Colonic mucosa (tissue), 4 donors: Measurements from ENCODE around the gene GDF11. TPM values are rescaled to one million over a fixed set of nuclear protein-coding genes. Genes with fewer than 3 reads are reported as not detected.

Source experiments
- DNase-seq: peaks from one replicate; pipeline ENCODE4 v3.0.0-alpha.2; 2020
- H3K27ac ChIP-seq: fragments of 200-600 bp; one replicate; pipeline ENCODE4 v1.8.0; 2021
- H3K27me3 ChIP-seq: fragments of 200-600 bp; one replicate; pipeline ENCODE4 v1.8.0; 2021
- H3K36me3 ChIP-seq: fragments of 200-600 bp; one replicate; pipeline ENCODE4 v1.8.0; 2021
- H3K4me1 ChIP-seq: fragments of 200-600 bp; one replicate; pipeline ENCODE4 v1.8.0; 2021; ENCODE audit warnings: mild to moderate bottlenecking
- H3K4me3 ChIP-seq: fragments of 200-600 bp; one replicate; pipeline ENCODE4 v1.8.0; 2021
- H3K9ac ChIP-seq, 2 donors: one replicate each; pipeline ENCODE4 v1.7.0; 2013; ENCODE audit warnings: control low read depth in 2 of 2, low read depth in 2 of 2, low read length in 2 of 2
- H3K9me3 ChIP-seq: fragments of 200-600 bp; one replicate; pipeline ENCODE4 v1.8.0; 2021
- CTCF ChIP-seq: fragments of 200-600 bp; IDR thresholded peaks from one replicate; pipeline ENCODE4 v1.8.0; 2022; ENCODE audit warnings: antibody characterized with exemption, mild to moderate bottlenecking
- intact Hi-C: fragments of 100-400 bp; cut with DNase I; formaldehyde crosslinking; loops from one replicate; pipeline ENCODE4 v1.14.1; 2022
- total RNA-seq, 2 donors: library from RNA; stranded (reverse); fragmentation: NEBNext Ultra II Directional in 1 of 2; extraction: Animal tissue kit (Norgen Biotek cat#: 25700) in 1 of 2; gene quantifications; one replicate each; pipeline ENCODE4 v1.2.1, GENCODE V29; 2021
- donor health status: healthy.
- donor health status: DM: no; HTN: no; CAD: no.
- donor health status: DM: no; HTN: no; CAD: no.

The GDF11 gene
- total RNA-seq, 2 donors from 2014 or later, result 3.2 to 3.7 TPM

GRCh38 chr12:55760663-55761062 is 17.7 kb downstream of the GDF11 start:
- Histone ChIP-seq H3K27ac (no peak overlapping the region), H3K36me3 (peaks cover 6% of the 10 kb centered on the region), H3K9me3 (no peaks in the 10 kb centered on the region), H3K4me1 (no peaks in the 10 kb centered on the region), H3K9ac (no peak overlapping the region), H3K4me3 (no peak overlapping the region), H3K27me3 (no peaks in the 10 kb centered on the region)
- DNase-seq, result no peak
- intact Hi-C loops, result no loop called here
- TF ChIP-seq CTCF, result no peak

- Histone ChIP-seq H3K36me3 (peaks cover 6% of the 10 kb centered on the region), H3K4me3 (no peak overlapping the region), H3K27ac (no peak overlapping the region), H3K4me1 (no peaks in the 10 kb centered on the region), H3K9me3 (no peaks in the 10 kb centered on the region), H3K9ac (no peak overlapping the region), H3K27me3 (no peaks in the 10 kb centered on the region)
- intact Hi-C loops, result no loop called here
- TF ChIP-seq CTCF, result no peak
- DNase-seq, result no peak
Observed at GRCh38 chr12:55762646-55763045, 19.7 kb downstream of the GDF11 start.

- TF ChIP-seq CTCF, result no peak
- Histone ChIP-seq H3K9ac (no peak overlapping the region), H3K27ac (no peak overlapping the region), H3K4me1 (no peaks in the 10 kb centered on the region), H3K36me3 (no peaks in the 10 kb centered on the region), H3K27me3 (no peaks in the 10 kb centered on the region), H3K9me3 (no peaks in the 10 kb centered on the region), H3K4me3 (no peak overlapping the region)
- DNase-seq, result no peak
- intact Hi-C loops, result no loop called here
Observed at GRCh38 chr12:55765736-55766290, 22.9 kb downstream of the GDF11 start.

- Histone ChIP-seq H3K9ac (no peak overlapping the region), H3K4me1 (no peaks in the 10 kb centered on the region), H3K27ac (no peak overlapping the region), H3K9me3 (no peaks in the 10 kb centered on the region), H3K27me3 (no peaks in the 10 kb centered on the region), H3K4me3 (no peak overlapping the region), H3K36me3 (no peaks in the 10 kb centered on the region)
- intact Hi-C loops, result no loop called here
- TF ChIP-seq CTCF, result no peak
- no peak for DNase-seq
Observed at GRCh38 chr12:55767156-55767555, 24.2 kb downstream of the GDF11 start.

GRCh38 chr12:55771736-55772135 is 28.8 kb downstream of the GDF11 start:
- H3K36me3 ChIP-seq, result no peaks in the 10 kb centered on the region
- TF ChIP-seq CTCF, result no peak

More at GRCh38 chr12:55771736-55772135, 28.8 kb downstream of the GDF11 start:
- intact Hi-C loops, result no loop called here
- Histone ChIP-seq H3K9me3 (no peaks in the 10 kb centered on the region), H3K4me3 (no peak overlapping the region), H3K4me1 (no peaks in the 10 kb centered on the region), H3K9ac (no peak overlapping the region), H3K27me3 (no peaks in the 10 kb centered on the region), H3K27ac (no peak overlapping the region)
- no peak for DNase-seq
